Left hindlimb (tissue), 1 donor: ENCODE data around the gene MLLT3.

ENCODE experiments used
- DNase-seq: peaks from one replicate; pipeline ENCODE4 v3.0.0-alpha.2; 2018

Gene MLLT3

GRCh38 chr9:20322212-20322611 lies 300.1 kb downstream of the MLLT3 start:
- no peak for DNase-seq

GRCh38 chr9:20321423-20322082 lies 300.7 kb downstream of the MLLT3 start:
- DNase-seq = no peak

- no peak for DNase-seq
These were observed 301.4 kb downstream of the MLLT3 start for GRCh38 chr9:20320921-20321320.

GRCh38 chr9:20319641-20320337 lies 302.5 kb downstream of the MLLT3 start:
- no peak for DNase-seq

GRCh38 chr9:20319241-20319640 lies 303.1 kb downstream of the MLLT3 start:
- DNase-seq = no peak

- DNase-seq = no peak
These were observed 304.6 kb downstream of the MLLT3 start for GRCh38 chr9:20317701-20318100.

- DNase-seq = no peak
These were observed 305.9 kb downstream of the MLLT3 start for GRCh38 chr9:20316372-20316771.

- no peak for DNase-seq
These were observed 306.6 kb downstream of the MLLT3 start for GRCh38 chr9:20315677-20316076.

- DNase-seq = no peak
These were observed 307.3 kb downstream of the MLLT3 start for GRCh38 chr9:20314981-20315380.

- DNase-seq = no peak
These were observed 308.9 kb downstream of the MLLT3 start for GRCh38 chr9:20313415-20313814.

- no peak for DNase-seq
These were observed 309.6 kb downstream of the MLLT3 start for GRCh38 chr9:20312732-20313131.

- DNase-seq = no peak
These were observed 312.3 kb downstream of the MLLT3 start for GRCh38 chr9:20310024-20310423.

- no peak for DNase-seq
These were observed 313.2 kb downstream of the MLLT3 start for GRCh38 chr9:20309124-20309523.

- DNase-seq = no peak
These were observed 314.7 kb downstream of the MLLT3 start for GRCh38 chr9:20307621-20308020.

- DNase-seq = no peak
These were observed 316.8 kb downstream of the MLLT3 start for GRCh38 chr9:20305452-20305851.

- no peak for DNase-seq
These were observed 318.3 kb downstream of the MLLT3 start for GRCh38 chr9:20303996-20304395.

GRCh38 chr9:20303066-20303465 lies 319.2 kb downstream of the MLLT3 start:
- no peak for DNase-seq

- no peak for DNase-seq
These were observed 320.1 kb downstream of the MLLT3 start for GRCh38 chr9:20302197-20302596.

GRCh38 chr9:20300430-20301115 lies 321.7 kb downstream of the MLLT3 start:
- no peak for DNase-seq

- DNase-seq = no peak
These were observed 324.6 kb downstream of the MLLT3 start for GRCh38 chr9:20297646-20298084.

GRCh38 chr9:20295555-20295954 lies 326.7 kb downstream of the MLLT3 start:
- no peak for DNase-seq

GRCh38 chr9:20294046-20294750 lies 328.1 kb downstream of the MLLT3 start:
- DNase-seq = no peak

GRCh38 chr9:20292002-20292401 lies 330.3 kb downstream of the MLLT3 start:
- DNase-seq = no peak
